Panc1 (cell line): Measurements from ENCODE around the gene FCGR3A. TPM values are rescaled to one million over a fixed set of nuclear protein-coding genes. Genes with fewer than 3 reads are reported as not detected.
A peak's percentile ranks its signal among the peaks of the same experiment; 100 is the strongest.
"Not testable (repeated sequence)": the region's sequence is repeated elsewhere in the genome, so short reads cannot be mapped to it uniquely, and the experiment has no call there.

Source experiments
- ATAC-seq: fragments of 200-7000 bp; cut with Tn5 transposase; 2 replicates; pipeline ENCODE4 v1.9.1; 2020; ENCODE audit warnings: mild to moderate bottlenecking, moderate library complexity
- BruUV-seq: library from RNA; stranded (reverse); fragments of 400-500 nt; replicated peaks from 2 replicates; lab custom pipeline; 2021; lab: Mats Ljungman, UMichigan
- CTCF ChIA-PET: fragments of 300-600 bp; sonication (Branson Sonifier 250); formaldehyde crosslinking; loops from one replicate; lab custom pipeline; 2022; ENCODE audit warnings: antibody characterized with exemption; lab: Charles Lee
- POLR2A ChIA-PET: fragments of 300-600 bp; sonication (Branson Sonifier 250); formaldehyde crosslinking; loops from one replicate; lab custom pipeline; 2022; ENCODE audit warnings: antibody characterized with exemption; lab: Charles Lee
- DNase-seq: peaks from one replicate; pipeline ENCODE4 v3.0.0-alpha.2; 2010; ENCODE audit warnings: low read depth, low spot score
- H3K27ac ChIP-seq: 2 replicates; pipeline ENCODE4 v1.5.1; 2011; ENCODE audit warnings: mild to moderate bottlenecking, low read length, inconsistent platforms
- H3K27me3 ChIP-seq: fragments of 200-500 bp; sonication (Bioruptor generic); 2 replicates; pipeline ENCODE4 v1.6.0; 2014; ENCODE audit warnings: low read length, inconsistent platforms; ENCODE audit not compliant: control insufficient read depth, insufficient read depth
- H3K36me3 ChIP-seq: fragments of 200-500 bp; sonication (Bioruptor generic); 2 replicates; pipeline ENCODE4 v1.5.1; 2014; ENCODE audit warnings: inconsistent platforms, mild to moderate bottlenecking, low read length, moderate library complexity; ENCODE audit not compliant: control insufficient read depth, insufficient read depth
- H3K4me1 ChIP-seq: 2 replicates; pipeline ENCODE4 v1.5.1; 2011; ENCODE audit warnings: inconsistent platforms, mild to moderate bottlenecking, low read length, moderate library complexity; ENCODE audit not compliant: control insufficient read depth, insufficient read depth
- H3K4me3 ChIP-seq, 2 experiments: 2 replicates each; pipeline ENCODE4 v1.5.1; 2011 to 2012; ENCODE audit warnings: low read depth in 2 of 2, low read length in 2 of 2, mild to moderate bottlenecking in 2 of 2, inconsistent platforms in 1 of 2, moderate library complexity in 1 of 2
- H3K9me3 ChIP-seq: fragments of 200-500 bp; sonication (Bioruptor generic); 2 replicates; pipeline ENCODE4 v1.5.1; 2014; ENCODE audit warnings: low read depth, mild to moderate bottlenecking, inconsistent platforms, low read length, moderate library complexity; ENCODE audit not compliant: control insufficient read depth, insufficient read depth
- in situ Hi-C: cut with HindIII; loops from 2 replicates; pipeline ENCODE4 v1.10.0; 2016; ENCODE audit warnings: low sequenced_read_pairs, low pct_unique_long_range_greater_than_20kb
- intact Hi-C: fragments of 100-400 bp; cut with micrococcal nuclease; formaldehyde crosslinking; loops from one replicate; pipeline ENCODE4 v1.10.0; 2022; ENCODE audit not compliant: unreplicated experiment
- total RNA-seq: library from RNA; stranded (reverse); gene quantifications from one replicate; pipeline ENCODE4 v1.2.1, GENCODE V29; 2021; ENCODE audit not compliant: unreplicated experiment
- TF ChIP-seq, protein P1 (sequence below): fragments of 450-650 bp; IDR thresholded peaks from 2 replicates; pipeline ENCODE4 v1.5.1; 2017; ENCODE audit warnings: mild to moderate bottlenecking

Gene FCGR3A
- total RNA-seq, 1 experiment from 2014 or later, result 0.13 TPM

DNA sequence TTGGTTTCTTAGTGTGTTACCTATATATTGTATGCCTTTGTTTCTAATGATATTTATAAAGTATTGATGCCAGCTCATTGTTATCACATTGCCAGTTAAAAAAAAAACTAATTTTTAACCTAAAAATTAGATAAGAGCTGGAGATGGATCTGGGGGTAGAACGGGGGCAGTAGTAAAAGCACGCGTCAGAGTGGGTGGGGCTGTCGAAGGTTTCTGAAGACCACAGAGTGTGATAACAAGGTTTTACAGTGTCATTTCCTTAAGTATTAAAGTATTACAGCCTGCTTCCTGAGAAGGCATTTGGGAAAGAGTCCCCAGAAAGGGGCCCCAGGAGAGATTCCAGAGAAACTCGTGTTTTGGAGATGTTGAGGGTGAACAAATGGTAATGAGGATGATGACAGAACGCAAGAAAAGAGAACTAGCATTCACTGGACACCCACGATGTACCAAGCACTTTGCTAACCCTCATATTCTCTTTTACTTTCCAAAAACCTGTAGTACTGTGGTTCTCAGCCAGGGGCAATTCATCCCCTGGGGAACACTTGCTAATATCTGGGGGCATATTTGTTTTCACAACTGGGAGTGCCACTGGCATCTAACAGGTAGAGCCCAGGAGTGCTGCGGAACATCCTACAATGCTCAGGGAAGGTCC is 30.4 kb upstream of the FCGR3A start:
- CTCF ChIA-PET, H3K27ac ChIP-seq, H3K9me3 ChIP-seq, POLR2A ChIA-PET, DNase-seq, intact Hi-C loops, H3K36me3 ChIP-seq, ATAC-seq, H3K4me1 ChIP-seq, H3K27me3 ChIP-seq, H3K4me3 ChIP-seq, in situ Hi-C loops, BruUV-seq: not testable (repeated sequence)

DNA sequence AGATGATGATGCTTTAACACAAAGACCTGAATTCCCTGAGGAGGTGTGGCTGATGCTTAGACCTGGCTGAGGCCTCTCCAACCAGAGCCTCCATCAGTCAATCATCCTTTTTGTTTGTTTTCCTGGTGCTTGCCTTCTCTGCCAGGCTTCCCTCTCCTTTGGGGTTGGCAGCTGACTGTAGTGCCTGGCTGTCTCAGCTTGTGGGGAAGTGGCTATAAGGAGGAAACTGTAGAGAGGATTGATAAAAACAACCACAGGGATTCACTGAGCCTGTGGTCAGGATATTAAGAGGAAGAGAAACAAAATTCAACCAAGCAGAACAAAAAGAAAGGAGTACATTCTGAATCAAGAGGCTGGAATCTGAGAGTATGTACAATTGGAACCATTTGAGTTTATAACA is 27.1 kb upstream of the FCGR3A start:
- ATAC-seq, H3K4me3 ChIP-seq, in situ Hi-C loops, DNase-seq, POLR2A ChIA-PET, intact Hi-C loops, H3K9me3 ChIP-seq, H3K36me3 ChIP-seq, CTCF ChIA-PET, H3K27ac ChIP-seq, BruUV-seq, H3K4me1 ChIP-seq, H3K27me3 ChIP-seq: not testable (repeated sequence)

DNA sequence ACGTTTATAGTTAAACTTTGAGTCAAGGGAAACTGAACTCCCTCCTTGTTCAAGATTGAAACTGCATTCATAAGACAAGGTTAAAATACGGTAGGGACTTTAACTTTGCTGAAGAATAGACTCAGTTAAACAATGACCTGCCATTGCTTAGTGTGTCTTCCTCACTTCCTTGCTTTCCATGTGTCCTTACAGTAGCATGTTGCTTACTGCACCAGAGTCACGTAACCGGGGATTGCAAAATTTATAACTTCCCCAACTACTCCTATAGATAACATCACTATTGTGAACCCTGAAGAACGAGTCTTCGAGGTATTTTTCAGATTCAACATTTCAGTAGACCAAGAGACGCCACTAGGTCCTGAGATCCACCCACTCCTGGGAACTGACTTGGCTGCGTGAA is 22.1 kb upstream of the FCGR3A start:
- ATAC-seq, H3K27ac ChIP-seq, in situ Hi-C loops, H3K36me3 ChIP-seq, BruUV-seq, POLR2A ChIA-PET, H3K4me3 ChIP-seq, H3K9me3 ChIP-seq, CTCF ChIA-PET, H3K27me3 ChIP-seq, intact Hi-C loops, DNase-seq, H3K4me1 ChIP-seq: not testable (repeated sequence)

DNA sequence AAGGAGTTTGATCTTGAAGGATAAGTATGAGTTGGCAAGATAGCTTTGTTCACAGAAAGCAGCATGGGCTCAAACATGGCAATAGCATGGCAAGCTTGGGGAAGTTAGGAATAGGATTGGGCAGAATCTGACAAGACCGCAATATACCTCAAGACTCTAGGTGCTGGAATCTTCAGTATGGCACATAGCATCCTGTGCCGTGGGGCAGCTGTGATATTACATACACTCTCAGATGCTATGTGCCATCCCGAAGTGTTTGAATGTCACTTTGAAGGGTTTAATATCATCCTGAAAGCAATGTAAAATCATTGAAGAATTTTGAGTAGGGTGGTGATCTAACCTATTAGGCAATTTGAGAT is 17.0 kb upstream of the FCGR3A start:
- H3K27ac ChIP-seq, H3K4me1 ChIP-seq, H3K9me3 ChIP-seq, DNase-seq, H3K36me3 ChIP-seq, CTCF ChIA-PET, H3K27me3 ChIP-seq, BruUV-seq, in situ Hi-C loops: not testable (repeated sequence)
- ATAC-seq, result peak; percentile 59; the same call in 1 of the 2 replicates
- POLR2A ChIA-PET, result interaction anchor here (0.6 kb wide), 1 partner anchor 1756 kb away, joined by 6 read pairs; no protein-coding TSS in a partner anchor
- TF ChIP-seq, protein P1, sequence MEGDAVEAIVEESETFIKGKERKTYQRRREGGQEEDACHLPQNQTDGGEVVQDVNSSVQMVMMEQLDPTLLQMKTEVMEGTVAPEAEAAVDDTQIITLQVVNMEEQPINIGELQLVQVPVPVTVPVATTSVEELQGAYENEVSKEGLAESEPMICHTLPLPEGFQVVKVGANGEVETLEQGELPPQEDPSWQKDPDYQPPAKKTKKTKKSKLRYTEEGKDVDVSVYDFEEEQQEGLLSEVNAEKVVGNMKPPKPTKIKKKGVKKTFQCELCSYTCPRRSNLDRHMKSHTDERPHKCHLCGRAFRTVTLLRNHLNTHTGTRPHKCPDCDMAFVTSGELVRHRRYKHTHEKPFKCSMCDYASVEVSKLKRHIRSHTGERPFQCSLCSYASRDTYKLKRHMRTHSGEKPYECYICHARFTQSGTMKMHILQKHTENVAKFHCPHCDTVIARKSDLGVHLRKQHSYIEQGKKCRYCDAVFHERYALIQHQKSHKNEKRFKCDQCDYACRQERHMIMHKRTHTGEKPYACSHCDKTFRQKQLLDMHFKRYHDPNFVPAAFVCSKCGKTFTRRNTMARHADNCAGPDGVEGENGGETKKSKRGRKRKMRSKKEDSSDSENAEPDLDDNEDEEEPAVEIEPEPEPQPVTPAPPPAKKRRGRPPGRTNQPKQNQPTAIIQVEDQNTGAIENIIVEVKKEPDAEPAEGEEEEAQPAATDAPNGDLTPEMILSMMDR, result 0 out of 2 replicates have a peak, but pooled peaks have one; percentile 14
- intact Hi-C loops, result loop anchor here (10.0 kb wide), 1 partner anchor 168 kb away; no protein-coding TSS in a partner anchor
- peak overlapping the region in 1 of 2 experiments; percentile 23; a peak in 1 of 4 replicates for H3K4me3 ChIP-seq

DNA sequence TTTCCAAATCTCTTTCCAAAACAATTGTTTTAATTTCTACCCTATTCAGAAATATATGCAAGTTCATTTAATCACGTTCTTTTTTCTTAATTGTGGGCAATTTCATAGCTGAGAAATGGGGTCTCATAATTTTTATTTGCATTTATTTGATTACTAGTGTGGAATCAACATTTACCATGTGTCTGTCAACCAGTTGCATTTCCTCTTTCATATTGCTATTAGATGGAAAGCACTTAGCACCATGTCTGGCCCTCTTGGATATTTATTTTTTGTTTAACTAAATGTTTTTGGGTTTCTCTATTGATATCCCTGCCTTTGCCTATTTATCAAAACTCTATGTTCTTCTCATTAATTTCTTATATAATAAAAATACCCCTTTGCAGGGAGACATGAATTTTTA is 13.9 kb upstream of the FCGR3A start:
- DNase-seq, BruUV-seq, POLR2A ChIA-PET, H3K27me3 ChIP-seq, in situ Hi-C loops, H3K27ac ChIP-seq, H3K4me1 ChIP-seq, H3K9me3 ChIP-seq, CTCF ChIA-PET, H3K36me3 ChIP-seq, H3K4me3 ChIP-seq, ATAC-seq: not testable (repeated sequence)
- intact Hi-C loops, result loop anchor here (10.0 kb wide), 1 partner anchor 171 kb away; no protein-coding TSS in a partner anchor

DNA sequence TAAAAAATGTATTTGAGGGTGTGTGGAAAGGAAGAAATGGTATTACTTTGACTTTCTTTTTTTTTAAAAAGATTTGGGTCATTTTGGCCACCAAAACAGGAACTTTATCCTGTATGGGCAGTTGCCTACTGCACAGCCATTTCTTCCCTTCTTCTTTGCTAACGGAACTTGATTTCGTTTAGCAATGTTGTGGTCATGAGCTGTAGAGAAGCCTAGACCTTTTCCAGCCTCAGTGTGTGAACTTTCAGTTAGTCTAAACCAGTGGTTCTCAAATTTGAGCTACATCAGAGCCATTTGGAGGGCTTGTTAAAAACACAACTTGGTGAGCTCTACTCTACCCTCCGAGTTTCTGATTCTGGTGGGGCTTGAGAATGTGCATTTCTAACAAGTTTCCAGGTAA is 12.8 kb upstream of the FCGR3A start:
- H3K27ac ChIP-seq, ATAC-seq, BruUV-seq, POLR2A ChIA-PET, H3K27me3 ChIP-seq, H3K36me3 ChIP-seq, H3K4me1 ChIP-seq, H3K4me3 ChIP-seq, DNase-seq, H3K9me3 ChIP-seq, in situ Hi-C loops, CTCF ChIA-PET: not testable (repeated sequence)
- intact Hi-C loops, result loop anchor here (10.0 kb wide), 1 partner anchor 172 kb away; no protein-coding TSS in a partner anchor
